Brain pericyte (primary cell): ENCODE data around the gene TEX10.
"Not testable (repeated sequence)": the region's sequence is repeated elsewhere in the genome, so short reads cannot be mapped to it uniquely, and the experiment has no call there.

Experiments used
- DNase-seq: peaks from one replicate; pipeline ENCODE4 v3.0.0-alpha.2; 2012; ENCODE audit warnings: low read depth, low spot score

TEX10 gene

GRCh38 chr9:100350188-100350587, 2.6 kb downstream of the TEX10 start:
- no peak for DNase-seq

GRCh38 chr9:100346836-100347235, 5.9 kb downstream of the TEX10 start:
- DNase-seq, result no peak

- DNase-seq, result no peak
Observed at GRCh38 chr9:100341889-100342288, 10.9 kb downstream of the TEX10 start.

GRCh38 chr9:100340224-100340623, 12.5 kb downstream of the TEX10 start:
- DNase-seq, result no peak

- DNase-seq, result not testable (repeated sequence)
Observed at GRCh38 chr9:100338736-100339135, 14.0 kb downstream of the TEX10 start.

GRCh38 chr9:100324594-100325200, 28.0 kb downstream of the TEX10 start:
- no peak for DNase-seq

GRCh38 chr9:100322954-100323536, 29.7 kb downstream of the TEX10 start:
- DNase-seq, result no peak

- DNase-seq, result no peak
Observed at GRCh38 chr9:100317706-100318105, 35.0 kb downstream of the TEX10 start.

GRCh38 chr9:100315561-100315960, 37.2 kb downstream of the TEX10 start:
- no peak for DNase-seq

- DNase-seq, result no peak
Observed at GRCh38 chr9:100309992-100310391, 42.8 kb downstream of the TEX10 start.

- no peak for DNase-seq
Observed at GRCh38 chr9:100308965-100309564, 43.7 kb downstream of the TEX10 start.

GRCh38 chr9:100307080-100307479, 45.7 kb downstream of the TEX10 start:
- no peak for DNase-seq

- DNase-seq, result no peak
Observed at GRCh38 chr9:100306283-100306682, 46.5 kb downstream of the TEX10 start.

- DNase-seq, result no peak
Observed at GRCh38 chr9:100303747-100304146, 49.0 kb downstream of the TEX10 start.

GRCh38 chr9:100298378-100298777, 54.4 kb downstream of the TEX10 start:
- DNase-seq, result no peak

- no peak for DNase-seq
Observed at GRCh38 chr9:100296407-100296806, 56.3 kb downstream of the TEX10 start.

GRCh38 chr9:100295240-100295639, 57.5 kb downstream of the TEX10 start:
- no peak for DNase-seq

GRCh38 chr9:100294806-100295205, 57.9 kb downstream of the TEX10 start:
- no peak for DNase-seq

- no peak for DNase-seq
Observed at GRCh38 chr9:100294341-100294740, 58.4 kb downstream of the TEX10 start.

- no peak for DNase-seq
Observed at GRCh38 chr9:100292414-100292813, 60.3 kb downstream of the TEX10 start.

- DNase-seq, result no peak
Observed at GRCh38 chr9:100290714-100291113, 62.0 kb downstream of the TEX10 start.

- no peak for DNase-seq
Observed at GRCh38 chr9:100287186-100287585, 65.6 kb downstream of the TEX10 start.

GRCh38 chr9:100286257-100286656, 66.5 kb downstream of the TEX10 start:
- DNase-seq, result no peak
